AML-193 (cell line): ENCODE measurements around the gene MDH1.
A peak's percentile ranks its signal among the peaks of the same experiment; 100 is the strongest.
"Not testable (repeated sequence)": the region's sequence is repeated elsewhere in the genome, so short reads cannot be mapped to it uniquely, and the experiment has no call there.

Experiments used
- DNase-seq, 2 experiments: peaks; one replicate each; lab custom pipeline; 2025; lab: John Stamatoyannopoulos, UW

The MDH1 gene

DNA sequence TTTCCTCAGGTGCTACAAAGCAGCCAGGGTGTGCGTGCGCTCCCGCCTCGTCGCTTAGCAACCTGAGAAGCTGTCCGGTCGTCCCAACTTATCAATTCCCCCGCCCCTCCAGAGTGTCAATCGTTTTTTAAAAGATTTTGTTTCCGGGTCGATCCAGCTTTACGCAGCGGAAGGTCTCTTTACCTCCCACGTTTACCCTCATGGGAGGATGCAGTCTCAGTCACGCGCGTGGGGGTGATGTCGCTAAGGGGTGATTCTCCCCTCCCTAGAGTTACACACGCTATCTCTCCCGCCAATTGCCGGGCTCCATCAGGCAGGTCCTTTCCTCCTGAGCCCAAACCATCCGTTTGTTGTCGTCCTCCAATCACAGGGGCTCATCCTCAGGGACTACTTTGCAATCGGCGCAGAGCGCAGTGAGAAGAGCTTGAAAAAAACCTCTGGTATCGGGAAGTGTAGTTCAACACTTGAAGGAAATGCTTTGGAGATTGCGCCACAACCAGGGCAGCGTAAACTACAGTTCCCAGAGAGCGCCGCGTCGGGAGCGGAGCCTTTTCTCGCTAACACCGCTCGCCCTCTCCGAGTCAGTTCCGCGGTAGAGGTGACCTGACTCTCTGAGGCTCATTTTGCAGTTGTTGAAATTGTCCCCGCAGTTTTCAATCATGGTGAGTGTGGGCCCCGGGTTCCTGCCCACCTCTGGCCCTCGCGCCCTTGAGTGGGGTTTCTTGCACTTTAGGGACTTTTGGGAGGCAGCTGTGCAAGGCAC is at the start of gene MDH1, which contains the start of gene WDPCP:
Gene MDH1 (plus strand): TSS at position 579 of the 763 bp plus-strand sequence. CDS start 81 bp downstream, at position 660.
Gene WDPCP (minus strand): TSS at position 93 of the 763 bp plus-strand sequence. CDS start 206 bp downstream, outside the sequence.
- peak; percentile 99 to 100 for DNase-seq

DNA sequence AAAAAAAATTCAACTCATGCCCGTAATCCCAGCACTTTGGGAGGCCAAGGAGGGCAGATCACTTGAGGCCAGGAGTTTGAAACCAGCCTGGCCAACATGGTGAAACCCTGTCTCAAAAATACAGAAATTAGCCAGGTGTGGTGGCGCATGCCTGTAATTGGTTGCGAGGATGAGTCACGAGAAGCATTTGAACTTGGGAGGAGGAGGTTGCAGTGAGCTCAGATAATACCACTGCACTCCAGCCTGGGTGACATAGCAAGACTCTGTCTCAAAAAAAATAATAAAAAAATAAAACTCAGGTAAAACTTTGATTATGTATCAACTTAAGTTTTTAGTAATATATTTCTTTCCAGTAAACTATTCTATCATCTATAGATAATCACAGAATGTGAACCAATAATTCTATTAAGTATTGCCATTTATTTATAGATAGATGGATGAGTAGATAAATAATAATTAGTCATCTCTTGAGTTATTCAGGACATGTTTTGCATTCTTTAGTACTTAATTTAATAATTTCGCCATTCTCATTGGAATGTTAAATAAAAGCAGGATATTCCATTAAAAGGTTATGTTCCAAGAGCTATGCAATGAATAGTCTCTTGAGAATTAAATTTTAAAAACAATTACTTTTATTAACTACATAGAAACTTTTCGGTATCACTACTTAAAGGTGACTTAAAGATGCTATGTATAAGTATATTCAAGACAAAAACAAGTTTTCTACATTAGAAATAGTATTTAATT is 49.2 kb upstream of the MDH1 start:
- no peak for DNase-seq

DNA sequence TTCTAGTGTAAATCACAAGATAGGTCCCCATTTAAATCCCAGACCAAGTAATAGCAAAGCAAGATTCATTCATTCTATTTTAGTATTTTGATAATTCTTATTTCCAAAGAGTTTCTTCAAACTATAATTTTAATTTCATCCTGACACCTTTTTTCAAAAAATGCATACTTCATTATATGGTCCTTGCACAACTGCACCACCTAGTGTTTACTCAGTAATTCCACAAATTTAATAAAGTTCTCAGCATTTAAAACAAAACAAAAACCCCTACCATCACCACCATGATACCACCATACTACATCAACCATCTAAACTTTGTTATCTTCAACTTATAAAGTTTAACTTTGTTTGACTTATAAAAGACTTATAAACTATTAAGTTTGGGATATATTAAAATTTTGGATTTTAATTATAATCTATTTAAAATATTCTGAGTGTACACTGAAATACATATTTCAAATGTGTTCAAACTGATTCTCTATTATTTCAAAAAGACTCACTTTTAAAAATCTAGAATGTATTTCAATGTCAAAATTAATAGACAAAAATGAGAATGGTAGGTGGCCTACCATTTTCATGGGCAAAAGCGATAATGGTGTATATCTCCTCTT is 44.6 kb upstream of the MDH1 start:
- DNase-seq, result peak; percentile 30 to 44

DNA sequence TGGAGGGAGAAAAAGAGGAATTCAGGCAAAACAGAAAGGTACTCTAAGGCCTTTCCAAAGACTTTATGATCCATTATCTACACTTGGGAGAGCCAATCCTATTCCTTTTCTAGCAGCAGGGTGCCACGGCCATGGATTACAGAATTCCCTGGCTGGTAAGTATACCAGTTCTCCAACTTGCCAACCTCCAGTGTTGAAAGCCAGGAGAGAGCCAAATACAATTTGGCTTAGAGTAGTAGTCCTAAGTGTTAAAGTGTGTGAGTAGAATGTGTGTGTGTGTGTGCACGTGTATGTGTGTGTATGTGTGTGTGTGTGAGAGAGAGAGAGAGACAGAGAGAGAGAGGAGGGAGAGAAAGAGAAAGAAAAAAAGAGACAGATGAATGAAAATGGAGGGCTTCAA is 43.7 kb upstream of the MDH1 start:
- DNase-seq, result no peak

DNA sequence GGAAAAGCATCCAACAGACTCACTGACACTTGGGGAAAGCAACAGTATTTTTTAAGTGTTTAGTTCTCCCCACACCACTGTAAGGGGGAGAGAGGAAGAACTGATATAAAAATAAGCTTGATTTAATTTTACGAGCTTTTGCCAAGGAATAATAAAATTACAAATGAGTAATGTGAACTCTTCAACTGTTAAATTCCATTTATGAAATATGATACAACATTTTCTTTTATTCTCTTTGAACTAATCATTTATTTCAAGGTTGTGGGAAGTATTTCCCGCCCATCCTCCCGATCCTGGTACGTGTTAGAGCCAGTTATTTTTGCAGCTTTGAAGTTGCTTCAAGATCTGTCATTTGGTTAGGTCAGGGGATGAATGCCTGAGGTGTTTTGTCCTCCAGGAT is 35.7 kb upstream of the MDH1 start:
- no peak for DNase-seq

DNA sequence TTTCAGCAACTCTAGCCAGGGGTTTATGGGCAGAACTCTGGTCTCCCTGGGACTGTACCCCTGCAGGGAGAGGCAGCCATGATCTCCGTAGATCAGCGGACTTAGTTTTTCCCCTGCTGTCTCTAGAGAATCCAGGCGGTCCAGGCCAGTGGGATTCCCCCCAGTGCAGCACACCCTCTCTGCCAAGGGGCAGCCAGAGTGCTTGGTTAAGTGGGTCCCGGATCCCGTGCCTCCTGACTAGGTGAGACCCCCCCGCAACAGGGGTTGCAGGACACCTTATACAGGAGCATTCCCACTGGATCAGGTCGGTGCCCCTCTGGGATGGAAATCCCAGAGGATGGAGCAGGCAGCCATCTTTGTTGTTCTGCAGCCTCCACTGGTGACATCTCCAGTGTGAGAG is 33.5 kb upstream of the MDH1 start:
- DNase-seq, result no peak

DNA sequence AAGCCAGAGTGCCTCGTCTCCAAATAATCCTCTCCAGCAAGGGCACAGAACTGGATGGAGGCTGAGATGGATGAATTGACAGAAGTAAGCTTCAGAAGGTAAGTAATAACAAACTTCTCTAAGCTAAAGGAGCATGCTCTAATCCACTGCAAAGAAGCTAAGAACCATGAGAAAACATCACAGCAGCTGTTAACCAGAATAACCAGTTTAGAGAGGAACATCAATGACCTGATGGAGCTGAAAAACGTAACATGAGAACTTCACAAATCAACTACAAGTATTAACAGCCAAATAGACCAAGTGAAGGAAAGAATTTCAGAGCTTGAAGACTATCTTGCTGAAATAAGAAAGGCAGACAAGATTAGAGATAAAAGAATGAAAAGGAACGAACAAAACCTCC is 32.8 kb upstream of the MDH1 start:
- no peak for DNase-seq

DNA sequence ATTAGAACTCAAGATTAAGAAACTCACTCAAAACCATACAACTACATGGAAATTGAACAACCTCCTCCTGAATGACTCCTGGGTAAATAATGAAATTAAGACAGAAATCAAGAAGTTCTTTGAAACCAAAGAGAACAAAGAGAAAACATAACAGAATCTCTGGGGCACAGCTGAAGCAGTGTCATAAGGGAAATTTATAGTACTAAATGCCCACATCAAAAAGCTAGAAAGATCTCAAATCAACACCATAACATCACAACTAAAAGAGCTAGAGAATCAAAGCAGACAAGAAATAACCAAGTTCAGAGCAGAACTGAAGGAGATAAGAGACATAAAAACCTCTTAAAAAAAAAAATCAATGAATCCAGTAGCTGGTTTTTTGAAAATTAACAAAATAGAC is 30.9 kb upstream of the MDH1 start:
- not testable (repeated sequence) for DNase-seq

DNA sequence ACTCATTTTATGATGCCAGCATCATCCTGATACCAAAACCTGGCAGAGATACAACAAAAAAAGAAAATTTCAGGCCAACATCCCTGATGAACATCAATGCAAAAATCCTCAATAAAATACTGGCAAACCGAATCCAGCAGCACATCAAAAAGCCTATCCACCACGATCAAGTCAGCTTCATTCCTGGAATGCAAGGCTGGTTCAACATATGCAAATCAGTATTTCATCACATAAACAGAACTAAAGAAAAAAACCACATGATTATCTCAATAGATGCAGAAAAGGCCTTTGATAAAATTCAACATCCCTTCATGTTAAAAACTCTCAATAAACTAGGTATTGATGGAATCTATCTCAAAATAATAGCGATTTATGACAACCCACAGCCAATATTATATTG is 29.8 kb upstream of the MDH1 start:
- not testable (repeated sequence) for DNase-seq

DNA sequence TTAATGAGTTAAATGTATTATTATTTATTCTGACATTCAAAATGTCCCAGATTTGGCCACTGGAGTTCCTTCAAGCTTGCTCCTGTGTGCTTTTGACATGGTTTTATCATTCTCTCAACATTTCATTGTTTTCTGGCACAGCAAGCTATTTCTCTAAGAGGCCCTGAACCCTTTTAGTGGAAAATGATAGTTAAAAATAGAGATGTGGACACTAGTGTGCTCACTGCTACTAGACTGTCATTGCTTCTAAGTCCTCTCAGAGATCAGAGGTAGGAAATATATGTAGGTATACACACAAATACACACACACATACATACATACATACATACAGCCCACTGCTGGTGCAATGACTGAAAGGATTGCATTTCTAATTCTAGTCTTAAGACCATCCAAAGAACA is 26.0 kb upstream of the MDH1 start:
- DNase-seq, result no peak

DNA sequence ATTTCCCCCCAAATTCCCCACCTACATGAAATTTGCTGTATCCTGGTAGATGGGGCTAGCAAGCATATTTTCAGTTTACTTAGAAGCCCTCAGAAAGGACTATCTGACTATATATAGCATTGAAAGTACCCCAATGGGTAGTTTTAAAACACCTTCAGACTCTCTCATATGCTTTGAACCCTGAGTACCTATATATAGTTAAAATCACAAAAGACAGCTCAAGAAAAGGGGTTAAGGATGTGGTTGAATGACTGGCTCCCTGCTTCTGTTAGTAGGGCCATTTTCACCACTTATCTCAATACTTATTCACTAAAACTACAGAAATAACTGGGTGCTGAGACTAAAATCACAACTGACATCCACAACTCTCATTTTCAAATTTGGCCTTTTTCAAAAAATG is 19.0 kb upstream of the MDH1 start:
- DNase-seq, result no peak

DNA sequence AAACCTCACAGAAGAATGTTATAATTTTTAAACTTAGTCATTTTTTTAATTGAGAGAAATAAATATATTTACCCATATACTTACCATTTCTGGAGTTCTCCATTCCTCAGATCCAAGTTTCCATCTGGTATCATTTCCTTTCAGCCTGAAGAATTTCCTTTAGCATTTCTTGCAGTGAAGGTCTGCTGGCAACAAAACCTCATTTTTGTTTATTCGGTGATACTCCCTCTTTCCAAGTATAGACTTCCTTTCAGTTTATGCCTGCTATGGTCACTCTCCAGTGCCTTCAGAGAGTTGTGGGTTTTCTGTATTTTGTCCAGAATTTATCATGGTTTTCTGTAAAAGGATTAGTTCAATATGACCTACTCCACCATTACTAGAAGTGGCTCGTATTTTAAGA is 17.5 kb upstream of the MDH1 start:
- DNase-seq, result no peak

DNA sequence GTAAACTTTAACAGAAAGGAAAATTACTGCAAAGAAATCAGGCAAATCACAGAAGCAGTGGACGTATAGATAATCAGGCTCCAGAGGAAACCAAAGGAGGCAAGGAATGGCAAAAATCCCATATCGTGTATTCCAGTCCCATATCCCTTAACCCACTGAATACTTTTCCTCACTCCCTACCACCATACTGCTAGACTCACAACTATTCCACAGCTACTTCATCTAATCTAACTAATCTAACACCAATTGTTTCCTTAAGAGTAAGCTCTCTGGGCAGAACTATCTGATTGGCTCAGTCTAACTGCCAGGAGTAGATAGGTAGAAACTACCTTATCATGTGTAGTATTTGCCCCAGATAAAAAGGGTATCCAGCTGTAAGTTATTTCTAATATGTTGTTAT is 16.8 kb upstream of the MDH1 start:
- DNase-seq, result no peak

DNA sequence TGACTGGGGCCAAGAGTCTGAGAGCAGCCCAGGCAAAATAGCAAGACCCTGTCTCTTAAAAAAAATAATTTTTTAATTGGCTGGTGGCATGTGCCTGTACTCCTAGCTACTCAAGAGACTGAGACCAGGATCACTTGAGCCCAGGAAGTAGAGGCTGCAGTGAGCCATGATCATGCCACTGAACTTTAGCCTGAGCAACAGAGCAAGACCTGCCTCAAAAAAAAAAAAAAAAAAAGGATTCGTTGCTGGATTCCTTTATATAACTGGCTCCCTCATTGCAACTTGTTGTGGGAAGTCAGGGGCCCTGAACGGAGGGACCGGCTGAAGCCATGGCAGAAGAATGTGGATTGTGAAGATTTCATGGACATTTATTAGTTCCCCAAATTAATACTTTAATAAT is 15.7 kb upstream of the MDH1 start:
- not testable (repeated sequence) for DNase-seq

DNA sequence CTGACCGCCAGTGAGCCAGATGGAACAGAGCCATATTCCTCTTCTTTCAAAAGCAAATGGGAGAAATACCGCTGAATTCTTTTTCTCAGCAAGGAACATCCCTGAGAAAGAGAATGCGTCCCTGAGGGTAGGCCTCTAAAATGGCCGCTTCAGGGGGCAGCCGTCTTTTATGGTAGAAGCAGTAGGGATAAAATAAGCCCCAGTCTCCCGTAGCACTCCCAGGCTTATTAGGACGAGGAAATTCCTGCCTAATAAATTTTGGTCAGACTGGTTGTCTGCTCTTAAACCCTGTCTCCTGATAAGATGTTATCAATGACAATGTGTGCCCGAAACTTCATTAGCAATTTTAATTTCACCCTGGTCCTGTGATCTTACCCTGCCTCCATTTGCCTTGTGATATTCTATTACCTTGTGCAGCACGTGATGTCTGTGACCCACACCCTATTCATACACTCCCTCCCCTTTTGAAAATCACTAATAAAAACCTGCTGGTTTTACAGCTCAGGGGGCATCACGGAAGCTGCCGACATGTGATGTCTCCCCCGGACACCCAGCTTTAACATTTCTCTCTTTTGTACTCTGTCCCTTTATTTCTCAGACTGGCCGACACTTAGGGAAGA is 14.9 kb upstream of the MDH1 start:
- not testable (repeated sequence) for DNase-seq

DNA sequence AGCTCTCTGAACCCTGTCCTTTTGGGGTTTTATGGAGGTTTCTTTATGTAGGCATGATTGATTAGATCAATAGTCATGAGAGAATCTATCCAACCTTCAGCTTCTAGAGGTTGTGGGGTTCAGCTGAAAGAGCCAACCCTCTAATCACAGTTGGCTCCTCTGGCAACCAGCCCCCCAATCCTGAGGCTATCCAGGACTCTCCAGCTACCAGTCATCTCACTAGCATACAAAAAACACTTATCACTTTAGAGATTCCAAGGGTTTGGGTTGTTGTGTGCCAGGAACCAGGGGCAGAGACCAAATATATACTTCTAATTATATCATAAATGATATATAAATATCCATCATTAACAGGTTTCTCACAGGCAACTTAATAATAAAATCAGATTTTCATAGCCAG is 12.2 kb upstream of the MDH1 start:
- DNase-seq, result no peak

DNA sequence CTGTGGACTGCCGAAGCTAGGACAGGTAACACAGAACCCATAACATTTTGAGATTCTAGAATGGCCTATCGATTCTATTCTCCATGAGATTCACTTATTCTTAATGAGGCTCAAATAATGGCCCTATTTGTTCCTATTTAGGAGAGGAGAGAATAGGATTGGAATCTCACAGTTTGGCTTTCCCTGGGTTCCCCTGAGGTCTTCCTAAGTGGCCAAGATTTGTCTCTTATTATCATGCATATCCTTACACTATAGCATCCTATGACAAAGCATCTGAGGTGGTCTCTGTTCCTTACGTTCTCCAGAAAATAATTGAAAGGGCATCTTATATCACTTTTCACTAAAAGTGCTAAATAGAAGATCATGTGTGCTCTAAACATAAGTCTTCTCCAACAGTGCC is 10.0 kb upstream of the MDH1 start:
- no peak for DNase-seq

DNA sequence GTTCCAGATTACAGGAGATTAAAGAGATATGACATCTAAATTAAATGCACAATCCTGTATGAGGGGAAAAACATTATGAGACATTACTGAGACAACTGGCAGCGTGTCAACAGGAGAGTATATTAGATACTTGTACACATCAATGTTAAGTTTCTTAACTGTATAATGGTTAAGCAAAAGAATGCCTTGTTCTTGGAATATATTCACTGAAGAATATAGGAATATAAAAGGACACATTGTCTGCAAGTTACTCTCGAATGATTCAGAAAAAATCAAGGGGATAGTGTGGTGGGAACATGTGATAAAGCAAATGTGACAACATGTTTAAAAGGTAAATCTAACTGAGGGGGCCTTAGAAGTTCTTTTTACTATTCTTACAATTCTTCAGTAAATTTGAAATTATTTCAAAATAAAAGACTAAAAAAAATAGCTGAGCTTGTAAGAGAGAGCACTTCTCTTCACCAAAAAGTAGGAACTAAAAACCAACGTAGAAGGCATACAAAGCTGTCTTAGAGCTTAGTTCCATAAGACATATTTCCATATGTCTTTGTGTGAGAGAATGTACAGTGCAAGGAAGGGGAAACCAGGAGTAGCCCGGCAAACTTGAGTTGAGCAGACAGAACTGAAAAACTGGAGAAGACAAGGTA is 8.0 kb upstream of the MDH1 start:
- no peak for DNase-seq

DNA sequence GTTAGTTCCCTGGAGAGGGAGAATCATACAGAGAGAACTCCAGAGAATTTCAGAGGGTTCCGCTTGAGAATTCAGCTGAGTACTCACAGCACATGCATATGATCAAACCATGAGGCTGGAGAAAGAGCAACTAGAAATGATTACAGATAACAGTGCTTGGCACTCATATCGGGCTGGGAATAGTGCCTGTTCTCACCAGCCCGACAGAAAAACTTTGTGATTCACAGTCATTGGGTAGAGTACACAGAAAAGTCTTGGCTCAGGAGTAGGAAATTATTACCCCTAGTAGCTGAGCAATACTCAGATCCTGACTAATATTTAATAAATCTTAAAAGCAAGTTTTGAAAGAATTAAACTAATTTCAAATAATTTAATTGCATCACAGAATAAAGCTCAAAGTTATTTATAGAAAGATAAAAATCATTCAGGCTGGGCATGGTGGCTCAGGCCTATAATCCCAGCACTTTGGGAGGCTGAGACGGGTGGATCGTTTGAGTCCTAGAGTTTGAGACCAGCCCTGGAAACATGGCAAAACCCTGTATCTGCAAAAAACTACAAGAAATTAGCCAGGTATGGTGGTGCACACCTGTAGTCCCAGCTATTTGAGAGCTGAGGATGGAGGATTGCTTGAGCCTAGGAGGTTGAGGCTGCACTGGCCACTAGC is 7.3 kb upstream of the MDH1 start:
- DNase-seq, result no peak

DNA sequence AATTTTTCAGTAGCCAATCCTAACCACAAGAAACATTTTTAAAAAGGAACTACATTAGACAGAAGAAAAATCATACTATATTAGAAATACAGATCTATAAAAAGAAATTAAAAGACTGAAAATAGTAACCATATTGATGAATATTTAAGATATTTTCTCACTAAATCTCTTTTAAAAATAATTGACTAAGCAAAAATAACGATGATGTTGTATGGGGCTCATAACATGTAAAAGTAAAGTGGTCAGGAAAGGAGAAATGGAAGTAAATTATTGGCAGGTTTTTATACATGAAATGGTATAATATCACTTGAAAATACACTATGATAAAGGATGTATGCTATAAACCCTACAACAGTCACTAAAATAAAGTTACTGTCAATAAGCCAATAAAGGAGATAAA is 5.9 kb upstream of the MDH1 start:
- no peak for DNase-seq

DNA sequence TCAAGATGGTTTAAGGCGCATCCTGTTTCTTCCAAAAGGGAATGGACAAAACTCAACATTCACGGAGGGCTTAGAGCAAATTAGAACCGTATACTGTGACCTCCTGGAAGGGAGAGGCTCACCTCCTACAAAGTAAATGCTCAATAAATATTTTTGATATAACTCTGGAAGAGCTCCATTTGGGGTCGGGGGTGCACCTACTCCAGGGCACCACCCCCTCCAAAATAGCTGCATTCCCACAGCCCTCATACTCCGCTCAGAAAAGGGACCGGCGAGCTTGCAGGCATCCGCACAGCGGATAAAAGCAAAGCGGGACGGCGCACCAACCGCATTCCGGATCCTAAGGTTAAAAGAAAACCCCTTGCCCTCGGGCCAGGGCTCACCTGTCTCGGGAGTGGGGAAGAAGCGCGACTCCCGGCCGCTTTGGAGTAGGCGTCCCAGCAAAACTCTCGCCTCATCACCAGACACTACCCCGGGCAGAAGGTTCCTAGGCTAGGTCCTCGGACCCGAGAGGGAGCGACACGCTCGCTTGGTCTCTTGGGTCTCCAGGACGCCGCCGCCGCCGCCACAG is 864 bp upstream of the MDH1 start:
- DNase-seq, result no peak
